ENCODE results near the gene ARPC2. TPM values are rescaled to one million over a fixed set of nuclear protein-coding genes. Genes with fewer than 3 reads are reported as not detected.

ARPC2 gene
- total RNA-seq, 2 donors from 2014 or later: 243 to 247 TPM

DNA sequence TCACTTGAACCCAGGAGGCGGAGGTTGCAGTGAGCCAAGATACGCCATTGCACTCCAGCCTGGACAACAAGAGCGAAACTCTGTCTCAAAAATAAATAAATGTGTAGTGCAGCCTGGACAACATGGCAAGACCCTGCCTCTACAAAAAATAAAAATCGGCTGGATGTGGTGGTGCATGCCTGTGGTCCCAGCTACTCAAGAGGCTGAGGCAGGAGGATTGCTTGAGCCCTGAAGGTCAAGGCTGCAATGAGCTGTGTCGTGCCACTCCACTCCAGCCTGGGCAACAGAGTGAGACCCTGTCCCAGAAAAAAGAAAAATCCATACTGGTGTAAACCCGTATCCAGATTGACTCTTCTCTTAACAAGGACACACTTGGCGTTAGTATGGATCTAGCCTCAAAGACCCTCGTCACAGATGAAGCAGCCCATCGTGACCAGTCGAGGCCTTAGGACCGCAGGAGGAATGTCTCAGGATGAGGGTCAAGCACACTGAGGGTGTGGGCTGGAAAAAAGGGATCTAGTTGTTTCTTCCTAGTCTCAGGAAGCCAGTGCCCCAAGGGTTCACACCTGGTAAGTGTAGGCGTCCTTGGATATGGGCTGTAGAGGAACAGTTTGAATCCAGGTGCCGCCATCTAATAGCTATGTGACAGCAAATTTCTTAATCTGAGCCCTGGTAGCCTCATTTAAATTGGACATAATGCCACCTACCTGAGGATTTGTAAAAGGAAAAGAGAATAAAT is 39.8 kb downstream of the ARPC2 start:
- Histone ChIP-seq H3K36me3 (ENCODE audit: control insufficient read depth, insufficient read depth, low read length) (peaks cover 43% of the 10 kb centered on the region), H3K27ac (ENCODE audit: low read depth, low read length) (no peak overlapping the region), H3K9me3 (ENCODE audit: control insufficient read depth, low read length) (no peaks in the 10 kb centered on the region), H3K4me1 (ENCODE audit: control insufficient read depth, insufficient read depth, low read length) (no peaks in the 10 kb centered on the region), H3K9ac (ENCODE audit: extremely low read depth, low read length, poor library complexity, severe bottlenecking) (no peak overlapping the region), H3K27me3 (ENCODE audit: control insufficient read depth, insufficient read depth, low read length, poor library complexity, severe bottlenecking) (no peaks in the 10 kb centered on the region), H3K4me3 (ENCODE audit: low read length) (no peak overlapping the region)
- TF ChIP-seq, protein P1, sequence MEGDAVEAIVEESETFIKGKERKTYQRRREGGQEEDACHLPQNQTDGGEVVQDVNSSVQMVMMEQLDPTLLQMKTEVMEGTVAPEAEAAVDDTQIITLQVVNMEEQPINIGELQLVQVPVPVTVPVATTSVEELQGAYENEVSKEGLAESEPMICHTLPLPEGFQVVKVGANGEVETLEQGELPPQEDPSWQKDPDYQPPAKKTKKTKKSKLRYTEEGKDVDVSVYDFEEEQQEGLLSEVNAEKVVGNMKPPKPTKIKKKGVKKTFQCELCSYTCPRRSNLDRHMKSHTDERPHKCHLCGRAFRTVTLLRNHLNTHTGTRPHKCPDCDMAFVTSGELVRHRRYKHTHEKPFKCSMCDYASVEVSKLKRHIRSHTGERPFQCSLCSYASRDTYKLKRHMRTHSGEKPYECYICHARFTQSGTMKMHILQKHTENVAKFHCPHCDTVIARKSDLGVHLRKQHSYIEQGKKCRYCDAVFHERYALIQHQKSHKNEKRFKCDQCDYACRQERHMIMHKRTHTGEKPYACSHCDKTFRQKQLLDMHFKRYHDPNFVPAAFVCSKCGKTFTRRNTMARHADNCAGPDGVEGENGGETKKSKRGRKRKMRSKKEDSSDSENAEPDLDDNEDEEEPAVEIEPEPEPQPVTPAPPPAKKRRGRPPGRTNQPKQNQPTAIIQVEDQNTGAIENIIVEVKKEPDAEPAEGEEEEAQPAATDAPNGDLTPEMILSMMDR (conservative IDR thresholded peaks at IDR 0.05): no peak
- WGBS, 2 experiments (ENCODE audit: insufficient coverage in 1 of 2, insufficient read length in 1 of 2): 95 to 96% methylated on average over 13 of the region's 13 CpGs
- no peak overlapping the region for H3K4me3 Mint-ChIP-seq
- no peak for DNase-seq
- no peaks in the 10 kb centered on the region for H3K9me3 Mint-ChIP-seq
- peaks cover 41% of the 10 kb centered on the region for H3K36me3 Mint-ChIP-seq (ENCODE audit: low read depth)
- H3K4me1 Mint-ChIP-seq: peaks cover 14% of the 10 kb centered on the region
- H3K27ac Mint-ChIP-seq: no peak overlapping the region
- H3K27me3 Mint-ChIP-seq (ENCODE audit: insufficient read depth): no peaks in the 10 kb centered on the region

DNA sequence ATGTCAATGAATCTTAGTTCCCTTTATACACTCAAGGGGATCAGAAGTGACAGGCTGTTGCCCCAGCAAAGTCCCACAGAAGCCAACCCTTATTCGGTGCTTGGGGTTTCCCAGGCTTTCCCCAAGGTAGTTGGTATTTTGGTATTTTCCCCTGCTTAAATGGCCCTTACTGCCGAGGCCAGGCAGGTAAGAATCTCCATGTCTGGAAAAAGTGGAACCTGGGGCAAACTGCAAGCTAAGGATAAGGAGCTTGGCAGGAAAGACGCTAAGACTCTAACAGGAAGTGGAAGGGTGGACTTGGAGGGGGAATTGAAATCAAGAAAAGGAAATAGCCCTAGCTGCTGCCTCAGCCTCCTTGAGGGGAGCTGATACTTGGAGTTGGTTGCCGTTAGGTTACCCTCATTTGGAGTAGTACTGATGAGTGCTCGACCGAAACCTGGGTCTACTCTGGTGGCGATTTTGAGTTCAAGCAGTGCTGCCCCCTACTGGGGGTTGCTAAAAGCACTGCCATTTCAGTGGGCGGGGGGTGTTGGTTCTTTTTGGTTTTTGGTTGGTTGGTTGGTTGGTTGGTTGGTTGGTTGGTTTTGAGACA is 40.5 kb downstream of the ARPC2 start:
- peaks cover 34% of the 10 kb centered on the region for H3K36me3 Mint-ChIP-seq (ENCODE audit: low read depth)
- no peak overlapping the region for H3K4me3 Mint-ChIP-seq
- TF ChIP-seq, protein P1 (conservative IDR thresholded peaks at IDR 0.05): peak; percentile 83
- DNase-seq: peak; percentile 94
- no peaks in the 10 kb centered on the region for H3K9me3 ChIP-seq (ENCODE audit: control insufficient read depth, low read length)
- H3K4me3 ChIP-seq (ENCODE audit: low read length): no peak overlapping the region
- H3K27me3 ChIP-seq (ENCODE audit: control insufficient read depth, insufficient read depth, low read length, poor library complexity, severe bottlenecking): no peaks in the 10 kb centered on the region
- WGBS, 2 experiments (ENCODE audit: insufficient coverage in 1 of 2, insufficient read length in 1 of 2): 77 to 92% methylated on average over 3 to 8 of the region's 8 CpGs
- no peaks in the 10 kb centered on the region for H3K4me1 ChIP-seq (ENCODE audit: control insufficient read depth, insufficient read depth, low read length)
- H3K9ac ChIP-seq (ENCODE audit: extremely low read depth, low read length, poor library complexity, severe bottlenecking): no peak overlapping the region
- H3K27me3 Mint-ChIP-seq (ENCODE audit: insufficient read depth): no peaks in the 10 kb centered on the region
- H3K27ac ChIP-seq (ENCODE audit: low read depth, low read length): no peak overlapping the region
- peak overlapping the region; percentile 66 for H3K27ac Mint-ChIP-seq
- H3K4me1 Mint-ChIP-seq: peaks cover 14% of the 10 kb centered on the region
- H3K9me3 Mint-ChIP-seq: no peaks in the 10 kb centered on the region
- H3K36me3 ChIP-seq (ENCODE audit: control insufficient read depth, insufficient read depth, low read length): peaks cover 37% of the 10 kb centered on the region

GRCh38 chr2:218259099-218259961 is 42.3 kb downstream of the ARPC2 start:
- no peak overlapping the region for H3K4me3 ChIP-seq (ENCODE audit: low read length)
- H3K9me3 ChIP-seq (ENCODE audit: control insufficient read depth, low read length): no peaks in the 10 kb centered on the region
- 83 to 89% methylated on average over 11 to 15 of the region's 15 CpGs for WGBS, 2 experiments (ENCODE audit: insufficient coverage in 1 of 2, insufficient read length in 1 of 2)
- DNase-seq: no peak
- peaks cover 26% of the 10 kb centered on the region for H3K36me3 ChIP-seq (ENCODE audit: control insufficient read depth, insufficient read depth, low read length)
- H3K9ac ChIP-seq (ENCODE audit: extremely low read depth, low read length, poor library complexity, severe bottlenecking): no peak overlapping the region
- peaks cover 14% of the 10 kb centered on the region for H3K4me1 Mint-ChIP-seq
- H3K27ac Mint-ChIP-seq: no peak overlapping the region
- H3K36me3 Mint-ChIP-seq (ENCODE audit: low read depth): peaks cover 26% of the 10 kb centered on the region
- no peak overlapping the region for H3K4me3 Mint-ChIP-seq
- no peaks in the 10 kb centered on the region for H3K27me3 ChIP-seq (ENCODE audit: control insufficient read depth, insufficient read depth, low read length, poor library complexity, severe bottlenecking)
- H3K27me3 Mint-ChIP-seq (ENCODE audit: insufficient read depth): no peaks in the 10 kb centered on the region
- TF ChIP-seq, protein P1 (conservative IDR thresholded peaks at IDR 0.05): no peak
- peak overlapping the region; percentile 51 for H3K27ac ChIP-seq (ENCODE audit: low read depth, low read length)
- no peaks in the 10 kb centered on the region for H3K4me1 ChIP-seq (ENCODE audit: control insufficient read depth, insufficient read depth, low read length)
- H3K9me3 Mint-ChIP-seq: no peaks in the 10 kb centered on the region

Measured in endodermal cell (in vitro differentiated cells).